ENCODE data around the gene COL8A1.

COL8A1 gene

GRCh38 chr3:99753268-99753975 is 115.0 kb downstream of the COL8A1 start:
- Histone ChIP-seq H3K9ac (ENCODE audit: low read length) (no peak overlapping the region), H2AFZ (ENCODE audit: low read depth, low read length) (no peak overlapping the region), H3K27ac (ENCODE audit: low read length) (no peak overlapping the region), H3K27me3 (ENCODE audit: low read depth, low read length) (peaks cover 16% of the 10 kb centered on the region), H3K79me2 (ENCODE audit: low read length) (no peaks in the 10 kb centered on the region), H3K9me3 (ENCODE audit: insufficient read depth, low read length) (no peaks in the 10 kb centered on the region), H3K4me1 (ENCODE audit: low read length) (no peaks in the 10 kb centered on the region), H3K4me3 (ENCODE audit: low read length) (no peak overlapping the region), H3K36me3 (replicated peaks; ENCODE audit: low read depth, low read length) (no peaks in the 10 kb centered on the region), H3K4me2 (ENCODE audit: low read length) (peak overlapping the region; percentile 29; the same call in 1 of the 2 replicates), H4K20me1 (ENCODE audit: insufficient read depth, low read length) (no peaks in the 10 kb centered on the region)
- TF ChIP-seq EZH2phosphoT487 (IDR thresholded peaks at IDR 0.05; ENCODE audit: low read depth), result no peak
- TF ChIP-seq, protein P1, sequence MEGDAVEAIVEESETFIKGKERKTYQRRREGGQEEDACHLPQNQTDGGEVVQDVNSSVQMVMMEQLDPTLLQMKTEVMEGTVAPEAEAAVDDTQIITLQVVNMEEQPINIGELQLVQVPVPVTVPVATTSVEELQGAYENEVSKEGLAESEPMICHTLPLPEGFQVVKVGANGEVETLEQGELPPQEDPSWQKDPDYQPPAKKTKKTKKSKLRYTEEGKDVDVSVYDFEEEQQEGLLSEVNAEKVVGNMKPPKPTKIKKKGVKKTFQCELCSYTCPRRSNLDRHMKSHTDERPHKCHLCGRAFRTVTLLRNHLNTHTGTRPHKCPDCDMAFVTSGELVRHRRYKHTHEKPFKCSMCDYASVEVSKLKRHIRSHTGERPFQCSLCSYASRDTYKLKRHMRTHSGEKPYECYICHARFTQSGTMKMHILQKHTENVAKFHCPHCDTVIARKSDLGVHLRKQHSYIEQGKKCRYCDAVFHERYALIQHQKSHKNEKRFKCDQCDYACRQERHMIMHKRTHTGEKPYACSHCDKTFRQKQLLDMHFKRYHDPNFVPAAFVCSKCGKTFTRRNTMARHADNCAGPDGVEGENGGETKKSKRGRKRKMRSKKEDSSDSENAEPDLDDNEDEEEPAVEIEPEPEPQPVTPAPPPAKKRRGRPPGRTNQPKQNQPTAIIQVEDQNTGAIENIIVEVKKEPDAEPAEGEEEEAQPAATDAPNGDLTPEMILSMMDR (IDR thresholded peaks at IDR 0.05; ENCODE audit: low read depth, low read length), result peak; percentile 84

DNA sequence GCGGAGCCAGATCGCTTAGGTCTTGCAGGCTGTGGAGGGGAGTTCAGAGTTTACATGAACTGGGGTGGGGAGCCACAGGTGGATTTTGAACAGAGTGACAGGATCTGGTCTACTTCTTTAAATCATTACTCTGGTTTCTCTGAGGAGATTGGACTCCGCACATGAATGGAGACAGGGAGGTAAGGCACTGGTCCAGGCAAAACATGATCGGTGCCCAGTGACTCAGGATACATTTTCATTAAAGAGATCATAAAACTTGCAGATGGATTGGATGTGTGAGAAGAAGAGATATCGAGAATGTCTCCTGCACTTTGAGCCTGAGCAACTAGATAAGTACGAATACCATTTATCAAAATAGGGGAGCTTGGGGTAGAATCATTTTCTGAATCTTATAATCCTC is 117.4 kb downstream of the COL8A1 start:
- Histone ChIP-seq H3K9ac (ENCODE audit: low read length) (no peak overlapping the region), H3K4me3 (ENCODE audit: low read length) (no peak overlapping the region), H2AFZ (ENCODE audit: low read depth, low read length) (no peak overlapping the region), H4K20me1 (ENCODE audit: insufficient read depth, low read length) (no peaks in the 10 kb centered on the region), H3K79me2 (ENCODE audit: low read length) (no peaks in the 10 kb centered on the region), H3K27me3 (ENCODE audit: low read depth, low read length) (peaks cover 20% of the 10 kb centered on the region), H3K4me2 (ENCODE audit: low read length) (no peak overlapping the region), H3K36me3 (replicated peaks; ENCODE audit: low read depth, low read length) (no peaks in the 10 kb centered on the region), H3K4me1 (ENCODE audit: low read length) (no peaks in the 10 kb centered on the region), H3K27ac (ENCODE audit: low read length) (no peak overlapping the region), H3K9me3 (ENCODE audit: insufficient read depth, low read length) (no peaks in the 10 kb centered on the region)
- TF ChIP-seq EZH2phosphoT487 (IDR thresholded peaks at IDR 0.05; ENCODE audit: low read depth), result no peak
- TF ChIP-seq, protein P1 (IDR thresholded peaks at IDR 0.05; ENCODE audit: low read depth, low read length), result no peak

DNA sequence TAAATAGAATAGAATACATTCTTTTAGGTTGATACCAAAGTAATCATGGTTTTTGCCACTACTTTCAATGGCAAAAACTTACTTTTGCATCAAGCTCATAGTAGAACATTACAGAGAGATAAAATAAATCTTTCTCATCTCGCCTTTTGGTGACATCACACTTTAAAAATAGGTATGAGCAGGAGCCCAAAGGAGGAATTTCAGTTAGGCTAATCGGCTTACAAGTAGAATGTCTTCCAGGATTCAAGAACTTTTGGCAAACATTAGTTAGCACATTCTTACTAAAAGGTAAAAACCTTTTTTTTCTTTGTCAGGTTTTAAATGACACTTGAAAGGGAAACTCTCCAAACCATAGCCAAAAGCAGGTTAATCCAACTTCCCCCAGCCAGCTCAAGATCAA is 119.6 kb downstream of the COL8A1 start:
- Histone ChIP-seq H3K4me3 (ENCODE audit: low read length) (no peak overlapping the region), H3K27ac (ENCODE audit: low read length) (no peak overlapping the region), H4K20me1 (ENCODE audit: insufficient read depth, low read length) (no peaks in the 10 kb centered on the region), H3K9ac (ENCODE audit: low read length) (no peak overlapping the region), H3K9me3 (ENCODE audit: insufficient read depth, low read length) (no peaks in the 10 kb centered on the region), H3K27me3 (ENCODE audit: low read depth, low read length) (peaks cover 25% of the 10 kb centered on the region), H2AFZ (ENCODE audit: low read depth, low read length) (no peak overlapping the region), H3K79me2 (ENCODE audit: low read length) (no peaks in the 10 kb centered on the region), H3K4me1 (ENCODE audit: low read length) (no peaks in the 10 kb centered on the region), H3K36me3 (replicated peaks; ENCODE audit: low read depth, low read length) (no peaks in the 10 kb centered on the region), H3K4me2 (ENCODE audit: low read length) (no peak overlapping the region)
- no peak for TF ChIP-seq EZH2phosphoT487 (IDR thresholded peaks at IDR 0.05; ENCODE audit: low read depth)
- TF ChIP-seq, protein P1 (IDR thresholded peaks at IDR 0.05; ENCODE audit: low read depth, low read length), result no peak

GRCh38 chr3:99758502-99759177 is 120.2 kb downstream of the COL8A1 start:
- H3K4me3 ChIP-seq (ENCODE audit: low read length), result no peak overlapping the region
- H3K9me3 ChIP-seq (ENCODE audit: insufficient read depth, low read length), result no peaks in the 10 kb centered on the region
- H3K4me2 ChIP-seq (ENCODE audit: low read length), result no peak overlapping the region
- no peak overlapping the region for H3K9ac ChIP-seq (ENCODE audit: low read length)
- H3K36me3 ChIP-seq (replicated peaks; ENCODE audit: low read depth, low read length), result no peaks in the 10 kb centered on the region
- H2AFZ ChIP-seq (ENCODE audit: low read depth, low read length), result no peak overlapping the region
- H3K27ac ChIP-seq (ENCODE audit: low read length), result no peak overlapping the region
- peaks cover 25% of the 10 kb centered on the region for H3K27me3 ChIP-seq (ENCODE audit: low read depth, low read length)
- no peak for TF ChIP-seq EZH2phosphoT487 (IDR thresholded peaks at IDR 0.05; ENCODE audit: low read depth)
- TF ChIP-seq, protein P1 (IDR thresholded peaks at IDR 0.05; ENCODE audit: low read depth, low read length), result no peak
- H3K79me2 ChIP-seq (ENCODE audit: low read length), result no peaks in the 10 kb centered on the region
- no peaks in the 10 kb centered on the region for H4K20me1 ChIP-seq (ENCODE audit: insufficient read depth, low read length)
- H3K4me1 ChIP-seq (ENCODE audit: low read length), result no peaks in the 10 kb centered on the region
